Gastroesophageal sphincter (tissue), 3 donors: ENCODE measurements around the gene CTTNBP2.

ENCODE experiments used
- CTCF ChIP-seq, 4 experiments: fragments of 200-600 bp in 2 of 4; fragments of 450-650 bp in 2 of 4; sonication (generic) in 1 of 4; IDR thresholded peaks; one replicate each; pipeline ENCODE4 v1.5.1; 2017 to 2019; ENCODE audit warnings: antibody characterized with exemption in 4 of 4, mild to moderate bottlenecking in 2 of 4, moderate library complexity in 2 of 4
- POLR2A ChIP-seq, 2 donors: fragments of 450-650 bp; IDR thresholded peaks; one replicate each; pipeline ENCODE4 v1.6.1; 2017; ENCODE audit warnings: antibody characterized with exemption in 2 of 2, mild to moderate bottlenecking in 2 of 2, moderate library complexity in 1 of 2

- no peak for TF ChIP-seq CTCF (IDR thresholded peaks at IDR 0.05)
- TF ChIP-seq POLR2A (IDR thresholded peaks at IDR 0.05), result no peak
Observed at GRCh38 chr7:117672453-117672852, 200.8 kb downstream of the CTTNBP2 start.
